ENCODE data around the gene C4BPA.

Gene C4BPA

GRCh38 chr1:207085887-207086286 is 18.1 kb upstream of the C4BPA start:
- H3K4ac ChIP-seq (ENCODE audit: low read depth in 1 of 2, low read length in 2 of 2): no peak overlapping the region
- H3K4me1 ChIP-seq (ENCODE audit: control insufficient read depth, insufficient read depth, low read depth, low read length): no peaks in the 10 kb centered on the region
- no peak overlapping the region for H2AK5ac ChIP-seq (ENCODE audit: low read length, severe bottlenecking)
- no peak overlapping the region for H3K4me3 ChIP-seq (ENCODE audit: insufficient read depth in 1 of 2, low read depth in 1 of 2, low read length in 2 of 2)
- no peaks in the 10 kb centered on the region for H3K9me3 ChIP-seq (ENCODE audit: control insufficient read depth, low read length)
- no peak overlapping the region for H4K91ac ChIP-seq (ENCODE audit: low read length)
- peaks cover 0 to 3% of the 10 kb centered on the region in 2 experiments for H3K36me3 ChIP-seq (ENCODE audit: control insufficient read depth in 1 of 2, insufficient read depth in 2 of 2, low read depth in 1 of 2, low read length in 2 of 2)
- no peak overlapping the region for H3K4me2 ChIP-seq (ENCODE audit: low read length, poor library complexity, severe bottlenecking)
- H3K9ac ChIP-seq (ENCODE audit: low read length): no peak overlapping the region
- H4K8ac ChIP-seq (ENCODE audit: low read length): no peak overlapping the region
- no peak overlapping the region for H2AFZ ChIP-seq (ENCODE audit: low read depth, low read length)
- WGBS: 83% methylated on average over 1 of the region's 3 CpGs
- no peak overlapping the region for H3K23ac ChIP-seq (ENCODE audit: low read length in 2 of 2)
- no peak overlapping the region for H2BK12ac ChIP-seq (ENCODE audit: low read length in 2 of 2)
- H3K79me1 ChIP-seq (replicated peaks; ENCODE audit: low read length, poor library complexity, severe bottlenecking): no peaks in the 10 kb centered on the region
- DNase-seq: no peak
- H3K27ac ChIP-seq (ENCODE audit: low read length, poor library complexity, severe bottlenecking): no peak overlapping the region
- no peak overlapping the region for H2BK5ac ChIP-seq (ENCODE audit: low read depth, low read length, poor library complexity, severe bottlenecking)
- H3K18ac ChIP-seq (ENCODE audit: low read depth in 1 of 2, low read length in 2 of 2): no peak overlapping the region
- no peak overlapping the region for H2BK15ac ChIP-seq (ENCODE audit: low read depth, poor library complexity, severe bottlenecking)
- peaks cover 0 to 3% of the 10 kb centered on the region in 2 experiments for H3K27me3 ChIP-seq (ENCODE audit: control insufficient read depth in 1 of 2, insufficient read depth in 1 of 2, low read length in 2 of 2)
- no peak overlapping the region for H2BK120ac ChIP-seq (ENCODE audit: low read depth, low read length)
- H3K14ac ChIP-seq (ENCODE audit: low read length in 2 of 2): no peak overlapping the region

GRCh38 chr1:207088161-207088560 is 15.9 kb upstream of the C4BPA start:
- Histone ChIP-seq H2BK15ac (ENCODE audit: low read depth, poor library complexity, severe bottlenecking) (no peak overlapping the region), H3K18ac (ENCODE audit: low read depth in 1 of 2, low read length in 2 of 2) (no peak overlapping the region), H3K79me1 (replicated peaks; ENCODE audit: low read length, poor library complexity, severe bottlenecking) (no peaks in the 10 kb centered on the region), H2BK120ac (ENCODE audit: low read depth, low read length) (no peak overlapping the region), H3K36me3 (ENCODE audit: control insufficient read depth in 1 of 2, insufficient read depth in 2 of 2, low read depth in 1 of 2, low read length in 2 of 2) (no peaks in the 10 kb centered on the region), H3K4me3 (ENCODE audit: insufficient read depth in 1 of 2, low read depth in 1 of 2, low read length in 2 of 2) (no peak overlapping the region), H2AK5ac (ENCODE audit: low read length, severe bottlenecking) (no peak overlapping the region), H2AFZ (ENCODE audit: low read depth, low read length) (no peak overlapping the region), H3K4me2 (ENCODE audit: low read length, poor library complexity, severe bottlenecking) (no peak overlapping the region), H3K9me3 (ENCODE audit: control insufficient read depth, low read length) (no peaks in the 10 kb centered on the region), H4K91ac (ENCODE audit: low read length) (no peak overlapping the region), H3K27me3 (ENCODE audit: control insufficient read depth in 1 of 2, insufficient read depth in 1 of 2, low read length in 2 of 2) (peaks cover 0 to 3% of the 10 kb centered on the region in 2 experiments), H3K9ac (ENCODE audit: low read length) (no peak overlapping the region), H3K23ac (ENCODE audit: low read length in 2 of 2) (no peak overlapping the region), H2BK5ac (ENCODE audit: low read depth, low read length, poor library complexity, severe bottlenecking) (no peak overlapping the region), H3K27ac (ENCODE audit: low read length, poor library complexity, severe bottlenecking) (no peak overlapping the region), H3K4me1 (ENCODE audit: control insufficient read depth, insufficient read depth, low read depth, low read length) (no peaks in the 10 kb centered on the region), H4K8ac (ENCODE audit: low read length) (no peak overlapping the region), H3K14ac (ENCODE audit: low read length in 2 of 2) (no peak overlapping the region), H3K4ac (ENCODE audit: low read depth in 1 of 2, low read length in 2 of 2) (no peak overlapping the region), H2BK12ac (ENCODE audit: low read length in 2 of 2) (no peak overlapping the region)
- no peak for DNase-seq
- no CpG with 5 or more reads among the region's 2 CpGs for WGBS

- WGBS: 91% methylated on average over 7 of the region's 9 CpGs
These were observed 15.1 kb upstream of the C4BPA start, which contains the start of gene C4BPB for GRCh38 chr1:207088701-207089626. C4BPB (plus strand) TSS chr1:207088860; CDS start chr1:207089532, 672 bp downstream.

DNA sequence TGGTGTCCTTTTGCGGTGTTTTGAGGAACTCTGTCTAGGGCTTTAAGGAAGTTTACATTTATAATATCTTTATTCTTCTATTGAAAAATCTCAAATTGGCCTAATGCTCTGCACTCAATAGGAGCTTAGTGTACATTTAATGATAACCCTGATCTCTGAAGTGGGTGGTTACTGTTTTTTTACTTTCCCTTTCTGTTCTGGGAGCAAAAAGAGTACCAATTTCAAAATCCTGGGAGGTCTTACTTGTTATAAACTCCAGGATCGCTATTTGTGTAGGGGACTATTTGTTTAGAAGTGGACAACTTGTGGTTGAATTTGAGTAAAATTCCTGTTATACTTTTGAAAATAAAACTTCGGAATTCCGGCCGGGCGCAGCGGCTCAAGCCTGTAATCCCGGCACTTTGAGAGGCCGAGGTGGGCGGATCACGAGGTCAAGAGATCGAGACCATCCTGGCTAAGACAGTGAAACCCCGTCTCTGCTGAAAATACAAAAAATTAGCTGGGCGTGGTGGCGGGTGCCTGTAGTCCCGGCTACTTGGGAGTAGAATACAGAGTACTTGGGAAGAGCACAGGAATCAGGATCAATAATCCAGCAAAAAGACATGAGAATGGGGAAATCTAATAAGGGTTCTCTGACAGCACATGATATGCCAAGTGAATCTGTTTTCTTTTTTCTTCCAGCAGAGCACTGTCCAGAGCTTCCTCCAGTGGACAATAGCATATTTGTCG is 14.2 kb upstream of the C4BPA start:
- Histone ChIP-seq H2BK15ac (ENCODE audit: low read depth, poor library complexity, severe bottlenecking) (no peak overlapping the region), H3K18ac (ENCODE audit: low read depth in 1 of 2, low read length in 2 of 2) (no peak overlapping the region), H3K4me2 (ENCODE audit: low read length, poor library complexity, severe bottlenecking) (no peak overlapping the region), H2AK5ac (ENCODE audit: low read length, severe bottlenecking) (no peak overlapping the region), H4K91ac (ENCODE audit: low read length) (no peak overlapping the region), H3K9me3 (ENCODE audit: control insufficient read depth, low read length) (no peaks in the 10 kb centered on the region), H3K9ac (ENCODE audit: low read length) (no peak overlapping the region), H3K36me3 (ENCODE audit: control insufficient read depth in 1 of 2, insufficient read depth in 2 of 2, low read depth in 1 of 2, low read length in 2 of 2) (no peaks in the 10 kb centered on the region), H3K14ac (ENCODE audit: low read length in 2 of 2) (no peak overlapping the region), H3K23ac (ENCODE audit: low read length in 2 of 2) (no peak overlapping the region), H3K4ac (ENCODE audit: low read depth in 1 of 2, low read length in 2 of 2) (no peak overlapping the region), H2BK120ac (ENCODE audit: low read depth, low read length) (no peak overlapping the region), H3K4me1 (ENCODE audit: control insufficient read depth, insufficient read depth, low read depth, low read length) (no peaks in the 10 kb centered on the region), H2AFZ (ENCODE audit: low read depth, low read length) (no peak overlapping the region), H2BK5ac (ENCODE audit: low read depth, low read length, poor library complexity, severe bottlenecking) (no peak overlapping the region), H2BK12ac (ENCODE audit: low read length in 2 of 2) (no peak overlapping the region), H3K4me3 (ENCODE audit: insufficient read depth in 1 of 2, low read depth in 1 of 2, low read length in 2 of 2) (no peak overlapping the region), H3K27me3 (ENCODE audit: control insufficient read depth in 1 of 2, insufficient read depth in 1 of 2, low read length in 2 of 2) (no peaks in the 10 kb centered on the region), H4K8ac (ENCODE audit: low read length) (no peak overlapping the region), H3K27ac (ENCODE audit: low read length, poor library complexity, severe bottlenecking) (no peak overlapping the region), H3K79me1 (replicated peaks; ENCODE audit: low read length, poor library complexity, severe bottlenecking) (no peaks in the 10 kb centered on the region)
- no peak for DNase-seq
- 96% methylated on average over 16 of the region's 17 CpGs for WGBS

More at GRCh38 chr1:207088701-207089626, 15.1 kb upstream of the C4BPA start, which contains the start of gene C4BPB:
- H3K4me2 ChIP-seq (ENCODE audit: low read length, poor library complexity, severe bottlenecking): no peak within 1 kb of the TSS
- H3K4me1 ChIP-seq (ENCODE audit: control insufficient read depth, insufficient read depth, low read depth, low read length): no peaks in the 10 kb centered on the region
- H2AFZ ChIP-seq (ENCODE audit: low read depth, low read length): no peak within 1 kb of the TSS
- H3K18ac ChIP-seq (ENCODE audit: low read depth in 1 of 2, low read length in 2 of 2): no peak within 1 kb of the TSS
- no peaks in the 10 kb centered on the region for H3K27me3 ChIP-seq (ENCODE audit: control insufficient read depth in 1 of 2, insufficient read depth in 1 of 2, low read length in 2 of 2)
- H2BK12ac ChIP-seq (ENCODE audit: low read length in 2 of 2): no peak within 1 kb of the TSS
- DNase-seq: no peak
- H3K79me1 ChIP-seq (replicated peaks; ENCODE audit: low read length, poor library complexity, severe bottlenecking): no peaks in the 10 kb centered on the region
- H2AK5ac ChIP-seq (ENCODE audit: low read length, severe bottlenecking): no peak within 1 kb of the TSS
- no peak within 1 kb of the TSS for H2BK120ac ChIP-seq (ENCODE audit: low read depth, low read length)
- no peak within 1 kb of the TSS for H4K8ac ChIP-seq (ENCODE audit: low read length)
- H3K4ac ChIP-seq (ENCODE audit: low read depth in 1 of 2, low read length in 2 of 2): no peak within 1 kb of the TSS
- no peak within 1 kb of the TSS for H2BK15ac ChIP-seq (ENCODE audit: low read depth, poor library complexity, severe bottlenecking)
- no peaks in the 10 kb centered on the region for H3K36me3 ChIP-seq (ENCODE audit: control insufficient read depth in 1 of 2, insufficient read depth in 2 of 2, low read depth in 1 of 2, low read length in 2 of 2)
- no peak within 1 kb of the TSS for H3K23ac ChIP-seq (ENCODE audit: low read length in 2 of 2)
- no peak within 1 kb of the TSS for H3K14ac ChIP-seq (ENCODE audit: low read length in 2 of 2)
- H3K9me3 ChIP-seq (ENCODE audit: control insufficient read depth, low read length): no peaks in the 10 kb centered on the region
- no peak within 1 kb of the TSS for H3K27ac ChIP-seq (ENCODE audit: low read length, poor library complexity, severe bottlenecking)
- H3K9ac ChIP-seq (ENCODE audit: low read length): no peak within 1 kb of the TSS
- H2BK5ac ChIP-seq (ENCODE audit: low read depth, low read length, poor library complexity, severe bottlenecking): no peak within 1 kb of the TSS
- no peak within 1 kb of the TSS for H3K4me3 ChIP-seq (ENCODE audit: insufficient read depth in 1 of 2, low read depth in 1 of 2, low read length in 2 of 2)
- no peak within 1 kb of the TSS for H4K91ac ChIP-seq (ENCODE audit: low read length)
